Sigmoid colon (tissue), 7 donors: ENCODE results near the gene CACNA1C. TPM values are rescaled to one million over a fixed set of nuclear protein-coding genes. Genes with fewer than 3 reads are reported as not detected.

Experiments
- DNase-seq: peaks from one replicate; pipeline ENCODE4 v3.0.0-alpha.2; 2019
- H3K27ac ChIP-seq, 4 donors: fragments of 200-600 bp; sonication (generic); one replicate each; pipeline ENCODE4 v1.5.1; 2016 to 2019; ENCODE audit warnings: mild to moderate bottlenecking in 1 of 4
- H3K27me3 ChIP-seq, 3 donors: fragments of 200-600 bp; sonication (generic); one replicate each; pipeline ENCODE4 v1.5.1; 2019; ENCODE audit warnings: mild to moderate bottlenecking in 1 of 3
- H3K36me3 ChIP-seq, 4 donors: fragments of 200-600 bp; sonication (generic); one replicate each; pipeline ENCODE4 v1.5.1; 2016 to 2019
- H3K4me1 ChIP-seq, 4 donors: fragments of 200-600 bp; sonication (generic); one replicate each; pipeline ENCODE4 v1.5.1; 2017 to 2019
- H3K4me3 ChIP-seq, 4 donors: fragments of 200-600 bp; sonication (generic); one replicate each; pipeline ENCODE4 v1.5.1; 2017 to 2019; ENCODE audit warnings: mild to moderate bottlenecking in 2 of 4, moderate library complexity in 1 of 4
- H3K9me3 ChIP-seq, 4 donors: fragments of 200-600 bp in 3 of 4; sonication (generic) in 3 of 4; one replicate each; pipeline versions ENCODE4 v1.5.1 to v1.6.1; 2013 to 2019
- CTCF ChIP-seq, 4 experiments: fragments of 450-650 bp in 3 of 4; fragments of 200-600 bp in 1 of 4; IDR thresholded peaks; one replicate each; pipeline ENCODE4 v1.5.1; 2016 to 2019; ENCODE audit warnings: antibody characterized with exemption in 4 of 4, mild to moderate bottlenecking in 3 of 4, moderate library complexity in 2 of 4
- EP300 ChIP-seq, 4 donors: sonication (generic); formaldehyde crosslinking; IDR thresholded peaks; one replicate each; pipeline ENCODE4 v1.6.1; 2017; ENCODE audit warnings: antibody characterized with exemption in 4 of 4
- POLR2A ChIP-seq, 2 donors: fragments of 450-650 bp; IDR thresholded peaks; one replicate each; pipeline ENCODE4 v1.6.1; 2016; ENCODE audit warnings: antibody characterized with exemption in 2 of 2, mild to moderate bottlenecking in 2 of 2, moderate library complexity in 2 of 2
- POLR2AphosphoS5 ChIP-seq, 4 donors: sonication (generic); formaldehyde crosslinking; IDR thresholded peaks; one replicate each; pipeline ENCODE4 v1.6.1; 2017; ENCODE audit warnings: antibody characterized with exemption in 4 of 4
- WGBS, 2 donors: extraction: QIAGEN DNeasy Blood & Tissue Kit; methylation state at CpG; one replicate each; pipeline ENCODE4 v1.1.7; 2013; 5-methylcytosine and 5-hydroxymethylcytosine counted together
- intact Hi-C: fragments of 100-400 bp; cut with DNase I; formaldehyde crosslinking; loops from one replicate; pipeline ENCODE4 v1.15.1; 2023
- polyA plus RNA-seq, 3 donors: library from polyadenylated mRNA; stranded (reverse); fragments of 200-250 nt; gene quantifications; one replicate each; pipeline ENCODE4 v1.2.3, GENCODE V29; 2013
- total RNA-seq, 4 donors: library from RNA; depleted of rRNA; stranded (reverse); fragments of >200 nt; gene quantifications; one replicate each; pipeline ENCODE4 v1.1.0, GENCODE V29; 2016
- donor health status: healthy with polysubstance abuse.
- donor health status: Bipolar disorder and iron deficiency.
- donor health status: healthy.

Gene CACNA1C
- total and polyA plus RNA-seq, 7 donors, result 0.46 to 213 (median 62.0) TPM

DNA sequence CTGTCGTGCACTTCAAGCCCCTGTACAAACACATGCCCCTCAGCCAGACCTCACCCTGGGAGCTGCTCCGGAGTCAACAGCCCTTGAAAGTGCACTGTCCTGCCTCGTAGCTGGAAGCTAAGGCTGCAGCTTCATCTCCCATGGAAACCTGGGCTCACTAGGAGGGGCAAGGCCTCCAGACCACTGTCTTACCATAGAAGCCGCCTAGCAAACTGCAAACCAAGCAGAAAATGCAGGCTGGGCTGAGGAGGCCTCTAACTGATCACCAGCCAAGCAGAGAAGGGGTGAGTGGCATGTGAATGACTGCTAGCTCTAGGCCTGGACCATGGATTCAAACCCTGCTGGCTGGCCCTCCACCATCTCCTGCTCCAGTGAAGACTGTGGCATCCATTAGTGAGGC lies 340.2 kb downstream of the CACNA1C start:
- WGBS, 2 donors, result 91% methylated on average over 4 of the region's 4 CpGs
- no peak for TF ChIP-seq POLR2AphosphoS5 (IDR thresholded peaks at IDR 0.05)
- TF ChIP-seq EP300 (IDR thresholded peaks at IDR 0.05), result no peak
- no peak for TF ChIP-seq CTCF (IDR thresholded peaks at IDR 0.05)
- TF ChIP-seq POLR2A (IDR thresholded peaks at IDR 0.05), result no peak
- no peak overlapping the region for H3K4me3 ChIP-seq
- H3K9me3 ChIP-seq, result no peaks in the 10 kb centered on the region
- H3K27me3 ChIP-seq, result no peaks in the 10 kb centered on the region
- intact Hi-C loops, result no loop called here
- peaks cover 0 to 86% (median 80%) of the 10 kb centered on the region in 4 donors for H3K4me1 ChIP-seq
- H3K36me3 ChIP-seq, result no peaks in the 10 kb centered on the region
- H3K27ac ChIP-seq, result peak overlapping the region in 3 of 4 donors; percentile 79 to 87 (median 80)
- no peak for DNase-seq

GRCh38 chr12:2393996-2394395 lies 341.2 kb downstream of the CACNA1C start:
- TF ChIP-seq POLR2A (IDR thresholded peaks at IDR 0.05), result no peak
- TF ChIP-seq EP300 (IDR thresholded peaks at IDR 0.05), result no peak
- TF ChIP-seq CTCF (IDR thresholded peaks at IDR 0.05), result no peak
- TF ChIP-seq POLR2AphosphoS5 (IDR thresholded peaks at IDR 0.05), result no peak
- Histone ChIP-seq H3K4me1 (peaks cover 0 to 89% (median 85%) of the 10 kb centered on the region in 4 donors), H3K27me3 (no peaks in the 10 kb centered on the region), H3K4me3 (no peak overlapping the region), H3K36me3 (no peaks in the 10 kb centered on the region), H3K9me3 (no peaks in the 10 kb centered on the region), H3K27ac (peak overlapping the region in 3 of 4 donors; percentile 79 to 87 (median 80))
- WGBS, 2 donors, result 89 to 92% methylated on average over 6 of the region's 6 CpGs
- DNase-seq, result no peak
- intact Hi-C loops, result no loop called here

- H3K4me3 ChIP-seq, result no peak overlapping the region
- peak overlapping the region; percentile 67 to 87 (median 80) for H3K27ac ChIP-seq
- intact Hi-C loops, result no loop called here
- WGBS, 2 donors, result 57 to 65% methylated on average over 8 of the region's 8 CpGs
- no peak for TF ChIP-seq POLR2AphosphoS5 (IDR thresholded peaks at IDR 0.05)
- TF ChIP-seq CTCF (IDR thresholded peaks at IDR 0.05), result peak in 3 of 4 experiments; percentile 58 to 70 (median 67)
- peaks cover 0 to 75% (median 72%) of the 10 kb centered on the region in 4 donors for H3K4me1 ChIP-seq
- H3K36me3 ChIP-seq, result no peaks in the 10 kb centered on the region
- no peak for DNase-seq
- H3K27me3 ChIP-seq, result no peaks in the 10 kb centered on the region
- no peaks in the 10 kb centered on the region for H3K9me3 ChIP-seq
Observed at GRCh38 chr12:2395354-2395977, 342.7 kb downstream of the CACNA1C start.

DNA sequence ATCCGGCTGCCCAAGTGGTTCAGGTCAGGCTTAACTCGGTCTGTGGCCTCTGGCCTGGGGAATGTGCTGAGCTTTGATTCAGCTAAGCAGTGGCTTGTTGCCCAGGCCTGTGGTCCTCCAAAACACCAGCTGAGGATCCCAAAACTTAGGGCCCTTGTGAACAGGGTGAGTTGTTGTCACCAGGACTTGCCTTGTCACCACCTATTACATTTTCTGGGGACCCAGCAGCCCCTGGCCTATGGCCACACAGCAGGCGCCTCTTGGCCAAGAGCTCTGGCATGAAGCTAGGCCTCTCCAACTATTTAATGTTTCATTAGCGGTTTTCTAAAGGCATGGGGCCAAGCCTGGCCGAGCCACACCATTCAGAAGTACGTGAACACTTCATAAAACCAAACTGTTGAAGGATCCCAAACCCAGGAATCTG lies 343.7 kb downstream of the CACNA1C start:
- TF ChIP-seq POLR2AphosphoS5 (IDR thresholded peaks at IDR 0.05), result peak in 3 of 4 donors; percentile 43 to 54 (median 44)
- peak in 2 of 4 donors; percentile 17 to 24 for TF ChIP-seq EP300 (IDR thresholded peaks at IDR 0.05)
- TF ChIP-seq POLR2A (IDR thresholded peaks at IDR 0.05), result no peak
- TF ChIP-seq CTCF (IDR thresholded peaks at IDR 0.05), result no peak
- no peak overlapping the region for H3K4me3 ChIP-seq
- H3K4me1 ChIP-seq, result peaks cover 0 to 75% (median 70%) of the 10 kb centered on the region in 4 donors
- H3K27me3 ChIP-seq, result no peaks in the 10 kb centered on the region
- no peaks in the 10 kb centered on the region for H3K36me3 ChIP-seq
- DNase-seq, result peak; percentile 86
- H3K9me3 ChIP-seq, result no peaks in the 10 kb centered on the region
- peak overlapping the region; percentile 67 to 87 (median 80) for H3K27ac ChIP-seq
- intact Hi-C loops, result no loop called here
- WGBS, 2 donors, result 75 to 87% methylated on average over 6 of the region's 6 CpGs
